Endothelial cell of umbilical vein (primary cell): ENCODE data around the gene MEF2D. TPM values are rescaled to one million over a fixed set of nuclear protein-coding genes. Genes with fewer than 3 reads are reported as not detected.

ENCODE experiments used
- BruUV-seq: library from RNA; stranded (reverse); fragments of 400-500 nt; replicated peaks from 2 replicates; lab custom pipeline; 2021; lab: Mats Ljungman, UMichigan
- CTCF ChIA-PET: fragments of 300-600, 350-600 bp; sonication (Branson Sonifier 250); formaldehyde crosslinking; loops from one replicate; lab custom pipeline; 2021; ENCODE audit warnings: antibody characterized with exemption, inconsistent platforms; lab: Charles Lee
- POLR2A ChIA-PET: fragments of 300-600, 350-600 bp; sonication (Branson Sonifier 250); formaldehyde crosslinking; loops from one replicate; lab custom pipeline; 2021; ENCODE audit warnings: antibody characterized with exemption, inconsistent platforms; lab: Charles Lee
- DNase-seq: peaks from one replicate; pipeline ENCODE4 v3.0.0-alpha.2; 2011; ENCODE audit warnings: low read depth, low spot score
- FAIRE-seq: peaks from 2 replicates; lab custom pipeline; 2011; peaks lifted over from hg19 to GRCh38; lab: Jason Lieb, UNC
- H2AFZ ChIP-seq: 2 replicates; pipeline ENCODE4 v1.6.0; 2012; ENCODE audit warnings: low read depth, low read length, control low read depth, inconsistent platforms
- H3K27ac ChIP-seq: 2 replicates; pipeline ENCODE4 v1.5.1; 2011; ENCODE audit warnings: low read depth, mild to moderate bottlenecking, control low read depth, low read length, moderate library complexity; ENCODE audit not compliant: insufficient read depth
- H3K27me3 ChIP-seq, 2 experiments: 2 replicates each; pipeline versions ENCODE4 v1.6.0 to v1.6.1; 2011; ENCODE audit warnings: low read length in 2 of 2, mixed read lengths in 1 of 2; ENCODE audit not compliant: control insufficient read depth in 2 of 2, insufficient read depth in 2 of 2
- H3K36me3 ChIP-seq, 2 experiments: 2 replicates in 1 of 2; 3 replicates in 1 of 2; pipeline ENCODE4 v1.5.1; 2011; ENCODE audit warnings: low read length in 2 of 2, mild to moderate bottlenecking in 1 of 2, moderate library complexity in 1 of 2; ENCODE audit not compliant: control insufficient read depth in 2 of 2, insufficient read depth in 2 of 2; ENCODE audit errors: extremely low read depth in 1 of 2
- H3K4me1 ChIP-seq: 3 replicates; pipeline ENCODE4 v1.5.1; 2011; ENCODE audit warnings: mild to moderate bottlenecking, low read length; ENCODE audit not compliant: control insufficient read depth, insufficient read depth; ENCODE audit errors: extremely low read depth
- H3K4me2 ChIP-seq: 2 replicates; pipeline ENCODE4 v1.6.1; 2011; ENCODE audit warnings: low read length, control low read depth, mixed read lengths; ENCODE audit not compliant: insufficient read depth
- H3K4me3 ChIP-seq, 3 experiments: fragments of 200-600 bp in 1 of 3; sonication (generic), shearing (Covaris generic) in 1 of 3; replicated peaks in 1 of 3; 2 replicates each; pipeline ENCODE4 v1.5.1; 2011 to 2016; ENCODE audit warnings: control low read depth in 3 of 3, low read length in 3 of 3, mild to moderate bottlenecking in 2 of 3, inconsistent platforms in 1 of 3, low read depth in 1 of 3, moderate library complexity in 1 of 3; ENCODE audit not compliant: insufficient read depth in 1 of 3
- H3K79me2 ChIP-seq: 2 replicates; pipeline ENCODE4 v1.6.0; 2012; ENCODE audit warnings: low read length, inconsistent platforms; ENCODE audit not compliant: control insufficient read depth, insufficient read depth
- H3K9ac ChIP-seq: replicated peaks from 2 replicates; pipeline ENCODE3; 2011; ENCODE audit warnings: low read length, control low read depth; ENCODE audit not compliant: insufficient read depth; ENCODE audit errors: extremely low read depth
- H3K9me1 ChIP-seq: replicated peaks from 3 replicates; pipeline ENCODE4 v1.6.0; 2011; ENCODE audit warnings: mild to moderate bottlenecking, low read length; ENCODE audit not compliant: control insufficient read depth, insufficient read depth; ENCODE audit errors: extremely low read depth
- H3K9me3 ChIP-seq: replicated peaks from 2 replicates; pipeline ENCODE4 v1.5.1; 2012; ENCODE audit warnings: low read length, inconsistent platforms; ENCODE audit not compliant: control insufficient read depth, insufficient read depth
- H4K20me1 ChIP-seq: replicated peaks from 2 replicates; pipeline ENCODE3; 2011; ENCODE audit warnings: mild to moderate bottlenecking, low read length; ENCODE audit not compliant: control insufficient read depth, insufficient read depth; ENCODE audit errors: extremely low read depth
- EZH2 ChIP-seq: IDR thresholded peaks from 2 replicates; pipeline ENCODE4 v1.6.1; 2012; ENCODE audit warnings: borderline replicate concordance, low read depth, mild to moderate bottlenecking, moderate library complexity, low read length, inconsistent platforms; ENCODE audit not compliant: severe bottlenecking
- FOS ChIP-seq: IDR thresholded peaks from 2 replicates; pipeline ENCODE4 v1.6.1; 2011; ENCODE audit warnings: mild to moderate bottlenecking, low read length, moderate library complexity, borderline replicate concordance; ENCODE audit not compliant: insufficient read depth
- GATA2 ChIP-seq: IDR thresholded peaks from 2 replicates; pipeline ENCODE4 v1.7.0; 2011; ENCODE audit warnings: low read depth, mild to moderate bottlenecking, moderate library complexity, mixed read lengths, low read length; ENCODE audit not compliant: insufficient read length, insufficient read depth
- JUN ChIP-seq: IDR thresholded peaks from 2 replicates; pipeline ENCODE4 v1.6.1; 2011; ENCODE audit warnings: borderline replicate concordance, low read depth; ENCODE audit not compliant: insufficient read length, insufficient read depth
- MYC ChIP-seq: IDR thresholded peaks from one replicate; pipeline ENCODE4 v1.6.1; 2011; ENCODE audit warnings: mild to moderate bottlenecking, low read depth, low read length
- POLR2A ChIP-seq: IDR thresholded peaks from 2 replicates; pipeline ENCODE4 v1.6.1; 2012; ENCODE audit warnings: low read depth, mild to moderate bottlenecking, control low read depth, low read length
- POLR2AphosphoS5 ChIP-seq: IDR thresholded peaks from 2 replicates; pipeline ENCODE4 v1.6.1; 2012; ENCODE audit warnings: low read depth, mild to moderate bottlenecking, control low read depth, low read length, moderate library complexity; ENCODE audit not compliant: insufficient read depth
- dilution Hi-C: fragments of 300-500 bp; cut with MboI; formaldehyde crosslinking; loops from one replicate; pipeline ENCODE4 v1.15.0; 2019; ENCODE audit warnings: low sequenced_read_pairs; ENCODE audit not compliant: extremely low pct_ligation_motif_present
- intact Hi-C: fragments of 100-400 bp; cut with micrococcal nuclease; formaldehyde crosslinking; loops from one replicate; pipeline ENCODE4 v1.10.0; 2022
- polyA plus RNA-seq, 4 experiments: library from polyadenylated mRNA; depleted of rRNA in 3 of 4; stranded (reverse) in 3 of 4; unstranded in 1 of 4; fragments of >200 nt; gene quantifications; 2 replicates each; pipeline versions ENCODE4 v1.2.1 to v1.2.3, GENCODE V29; 2011 to 2012; ENCODE audit warnings: missing spikeins in 1 of 4
- total RNA-seq: library from RNA; stranded (reverse); gene quantifications from 2 replicates; pipeline ENCODE4 v1.2.3, GENCODE V29; 2021
- TF ChIP-seq, protein P1 (sequence below): IDR thresholded peaks from 2 replicates; pipeline ENCODE4 v1.6.1; 2011; ENCODE audit not compliant: insufficient read depth, insufficient read length
- TF ChIP-seq, protein P2 (sequence below), 2 donors: IDR thresholded peaks; 1 replicate in 1 of 2; 2 replicates in 1 of 2; pipeline ENCODE4 v1.5.1; 2011; ENCODE audit warnings: low read length in 2 of 2, mild to moderate bottlenecking in 2 of 2, moderate library complexity in 2 of 2, control low read depth in 1 of 2, inconsistent platforms in 1 of 2, low read depth in 1 of 2; ENCODE audit not compliant: insufficient read depth in 1 of 2; ENCODE audit errors: extremely low read depth in 1 of 2

The MEF2D gene
- total and polyA plus RNA-seq, 2 donors (not counting 3 experiments of a cell fraction or from before 2014, with no cell fraction given) = 45.4 to 52.2 TPM

DNA sequence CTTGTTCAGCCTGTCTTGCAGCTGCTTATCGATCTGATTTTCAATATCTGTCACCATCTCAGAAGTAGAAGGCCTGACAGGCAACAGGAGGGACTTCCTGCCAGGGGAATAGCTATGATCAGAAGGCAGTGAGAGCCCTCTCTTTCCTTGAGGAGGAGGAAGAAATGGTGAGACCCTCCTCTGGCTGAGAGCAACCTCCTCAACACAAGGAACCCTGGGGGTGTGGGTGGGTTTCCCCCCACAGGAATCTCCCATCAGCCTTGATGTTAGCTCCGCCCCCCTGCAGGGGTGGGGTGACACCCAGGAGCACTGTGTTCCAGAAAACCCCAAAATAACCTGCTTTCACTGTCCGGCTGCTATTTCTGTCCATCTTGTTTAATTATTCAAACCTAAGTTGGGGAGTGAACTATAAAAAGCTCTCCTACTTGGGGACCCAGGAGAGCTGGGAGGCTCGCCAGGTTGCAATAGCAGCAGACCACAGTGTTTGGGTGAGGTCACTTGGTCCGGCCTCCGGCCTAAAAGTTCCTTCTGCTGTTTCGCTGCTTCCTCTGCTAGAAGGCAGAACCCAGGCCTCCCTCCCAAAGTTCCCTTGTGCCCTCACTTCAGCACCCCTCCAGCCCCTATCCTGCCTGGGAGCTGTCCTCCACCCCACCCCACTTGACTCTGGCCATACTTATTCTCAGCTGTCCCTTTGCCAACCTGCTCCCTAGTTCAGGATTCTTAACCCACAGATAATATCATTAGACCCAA, 7.8 kb upstream of the MEF2D start:
- Histone ChIP-seq H3K27me3 (peaks cover 0 to 3% of the 10 kb centered on the region in 2 experiments), H3K27ac (no peak overlapping the region), H4K20me1 (no peaks in the 10 kb centered on the region), H3K4me3 (no peak overlapping the region), H3K79me2 (no peaks in the 10 kb centered on the region), H3K36me3 (no peaks in the 10 kb centered on the region), H2AFZ (no peak overlapping the region), H3K9me3 (no peaks in the 10 kb centered on the region), H3K4me1 (peaks cover 17% of the 10 kb centered on the region), H3K9ac (no peak overlapping the region), H3K4me2 (no peak overlapping the region), H3K9me1 (no peaks in the 10 kb centered on the region)
- BruUV-seq = no TSS peak
- ChIA-PET POLR2A (no interaction called here), CTCF (interaction anchor here (0.8 to 3.7 kb wide), 3 partner anchors 8 to 123 kb away, joined by 3 to 16 read pairs (median 5); partner anchors contain the start of gene MEF2D)
- FAIRE-seq = no peak
- dilution Hi-C loops (no loop called here), intact Hi-C loops (loop anchor here (10.0 kb wide), 1 partner anchor 386 kb away; the partner anchor contains the start of gene PEAR1)
- TF ChIP-seq EZH2 (no peak), POLR2AphosphoS5 (no peak), POLR2A (no peak), JUN (no peak), MYC (no peak), FOS (no peak), GATA2 (no peak)
- TF ChIP-seq, protein P1, sequence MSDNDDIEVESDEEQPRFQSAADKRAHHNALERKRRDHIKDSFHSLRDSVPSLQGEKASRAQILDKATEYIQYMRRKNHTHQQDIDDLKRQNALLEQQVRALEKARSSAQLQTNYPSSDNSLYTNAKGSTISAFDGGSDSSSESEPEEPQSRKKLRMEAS = no peak
- TF ChIP-seq, protein P2, sequence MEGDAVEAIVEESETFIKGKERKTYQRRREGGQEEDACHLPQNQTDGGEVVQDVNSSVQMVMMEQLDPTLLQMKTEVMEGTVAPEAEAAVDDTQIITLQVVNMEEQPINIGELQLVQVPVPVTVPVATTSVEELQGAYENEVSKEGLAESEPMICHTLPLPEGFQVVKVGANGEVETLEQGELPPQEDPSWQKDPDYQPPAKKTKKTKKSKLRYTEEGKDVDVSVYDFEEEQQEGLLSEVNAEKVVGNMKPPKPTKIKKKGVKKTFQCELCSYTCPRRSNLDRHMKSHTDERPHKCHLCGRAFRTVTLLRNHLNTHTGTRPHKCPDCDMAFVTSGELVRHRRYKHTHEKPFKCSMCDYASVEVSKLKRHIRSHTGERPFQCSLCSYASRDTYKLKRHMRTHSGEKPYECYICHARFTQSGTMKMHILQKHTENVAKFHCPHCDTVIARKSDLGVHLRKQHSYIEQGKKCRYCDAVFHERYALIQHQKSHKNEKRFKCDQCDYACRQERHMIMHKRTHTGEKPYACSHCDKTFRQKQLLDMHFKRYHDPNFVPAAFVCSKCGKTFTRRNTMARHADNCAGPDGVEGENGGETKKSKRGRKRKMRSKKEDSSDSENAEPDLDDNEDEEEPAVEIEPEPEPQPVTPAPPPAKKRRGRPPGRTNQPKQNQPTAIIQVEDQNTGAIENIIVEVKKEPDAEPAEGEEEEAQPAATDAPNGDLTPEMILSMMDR (IDR thresholded peaks at IDR 0.05; ENCODE audit: extremely low read depth in 1 of 2, insufficient read depth in 1 of 2, low read depth in 1 of 2, low read length in 2 of 2) = no peak
- no peak for DNase-seq
